Astrocyte (in vitro differentiated cells and primary cell): Measurements from ENCODE around the gene UCHL3. TPM values are rescaled to one million over a fixed set of nuclear protein-coding genes. Genes with fewer than 3 reads are reported as not detected.

Source experiments
- DNase-seq: peaks from one replicate; pipeline ENCODE4 v3.0.0-alpha.2; 2010; ENCODE audit warnings: low read depth
- FAIRE-seq: peaks from 2 replicates; lab custom pipeline; 2011; peaks lifted over from hg19 to GRCh38; lab: Jason Lieb, UNC
- H2AFZ ChIP-seq: 2 replicates; pipeline ENCODE4 v1.6.0; 2012; ENCODE audit warnings: low read depth, low read length, inconsistent platforms
- H3K27ac ChIP-seq: 2 replicates; pipeline ENCODE4 v1.5.1; 2011; ENCODE audit warnings: low read depth, low read length, inconsistent platforms
- H3K27me3 ChIP-seq: 2 replicates; pipeline ENCODE4 v1.6.0; 2011; ENCODE audit warnings: low read length, inconsistent platforms; ENCODE audit not compliant: insufficient read depth
- H3K36me3 ChIP-seq: 2 replicates; pipeline ENCODE4 v1.5.1; 2011; ENCODE audit warnings: low read length, inconsistent platforms; ENCODE audit not compliant: insufficient read depth
- H3K4me1 ChIP-seq: 2 replicates; pipeline ENCODE4 v1.5.1; 2011; ENCODE audit warnings: low read length, inconsistent platforms; ENCODE audit not compliant: insufficient read depth
- H3K4me2 ChIP-seq: 2 replicates; pipeline ENCODE4 v1.6.0; 2012; ENCODE audit warnings: low read length, inconsistent platforms
- H3K4me3 ChIP-seq: 2 replicates; pipeline ENCODE4 v1.5.1; 2011; ENCODE audit warnings: low read depth, mild to moderate bottlenecking, low read length, inconsistent platforms; ENCODE audit not compliant: insufficient read depth
- H3K79me2 ChIP-seq: 2 replicates; pipeline ENCODE4 v1.6.0; 2012; ENCODE audit warnings: mild to moderate bottlenecking, low read length, inconsistent platforms; ENCODE audit not compliant: insufficient read depth
- H3K9ac ChIP-seq: 2 replicates; pipeline ENCODE4 v1.6.0; 2012; ENCODE audit warnings: mild to moderate bottlenecking, low read length, inconsistent platforms
- H3K9me3 ChIP-seq: 2 replicates; pipeline ENCODE4 v1.5.1; 2012; ENCODE audit warnings: low read depth, mild to moderate bottlenecking, low read length, inconsistent platforms; ENCODE audit not compliant: insufficient read depth
- H4K20me1 ChIP-seq: 2 replicates; pipeline ENCODE4 v1.6.0; 2012; ENCODE audit warnings: low read length, inconsistent platforms; ENCODE audit not compliant: insufficient read depth
- H3K27ac Mint-ChIP-seq: one replicate; pipeline ENCODE4 v1.8.0; 2021; ENCODE audit warnings: mild to moderate bottlenecking, mixed read lengths; ENCODE audit not compliant: unreplicated experiment
- H3K27me3 Mint-ChIP-seq: one replicate; pipeline ENCODE4 v1.8.0; 2021; ENCODE audit warnings: low read depth, mixed read lengths; ENCODE audit not compliant: unreplicated experiment
- H3K36me3 Mint-ChIP-seq: one replicate; pipeline ENCODE4 v1.8.0; 2021; ENCODE audit warnings: low read depth, mixed read lengths; ENCODE audit not compliant: unreplicated experiment
- H3K4me1 Mint-ChIP-seq: one replicate; pipeline ENCODE4 v1.8.0; 2021; ENCODE audit warnings: low read depth, mixed read lengths; ENCODE audit not compliant: unreplicated experiment
- H3K4me3 Mint-ChIP-seq: one replicate; pipeline ENCODE4 v1.8.0; 2021; ENCODE audit warnings: mild to moderate bottlenecking, moderate library complexity, mixed read lengths; ENCODE audit not compliant: unreplicated experiment
- H3K9me3 Mint-ChIP-seq: one replicate; pipeline ENCODE4 v1.8.0; 2021; ENCODE audit warnings: mild to moderate bottlenecking, mixed read lengths; ENCODE audit not compliant: unreplicated experiment
- CTCF ChIP-seq: IDR thresholded peaks from 2 replicates; pipeline ENCODE4 v1.5.1; 2011; ENCODE audit warnings: low read depth, mild to moderate bottlenecking, inconsistent platforms, low read length, moderate library complexity; ENCODE audit not compliant: insufficient read depth
- EZH2 ChIP-seq: IDR thresholded peaks from 2 replicates; pipeline ENCODE4 v1.6.1; 2012; ENCODE audit warnings: mild to moderate bottlenecking, low read length, inconsistent platforms; ENCODE audit not compliant: insufficient read depth
- total RNA-seq: library from RNA; stranded (reverse); gene quantifications from 2 replicates; pipeline ENCODE4 v1.2.1, GENCODE V29; 2021

UCHL3 gene
- total RNA-seq, 1 donor from 2014 or later: 59.2 TPM

- H3K4me1 Mint-ChIP-seq: peaks cover 30% of the 10 kb centered on the region
- H3K27ac Mint-ChIP-seq: no peak overlapping the region
- no peaks in the 10 kb centered on the region for H4K20me1 ChIP-seq
- no peaks in the 10 kb centered on the region for H3K9me3 ChIP-seq
- H3K27me3 Mint-ChIP-seq: no peaks in the 10 kb centered on the region
- no peak for TF ChIP-seq EZH2
- H3K4me3 ChIP-seq: no peak overlapping the region
- no peaks in the 10 kb centered on the region for H3K79me2 ChIP-seq
- peaks cover 1% of the 10 kb centered on the region for H3K36me3 Mint-ChIP-seq
- peaks cover 2% of the 10 kb centered on the region for H3K9me3 Mint-ChIP-seq
- no peak overlapping the region for H3K27ac ChIP-seq
- H3K36me3 ChIP-seq: no peaks in the 10 kb centered on the region
- FAIRE-seq: no peak
- H3K9ac ChIP-seq: no peak overlapping the region
- H3K4me1 ChIP-seq: peaks cover 20% of the 10 kb centered on the region
- no peak for DNase-seq
- no peak overlapping the region for H2AFZ ChIP-seq
- no peak overlapping the region for H3K4me2 ChIP-seq
- H3K4me3 Mint-ChIP-seq: no peak overlapping the region
- H3K27me3 ChIP-seq: no peaks in the 10 kb centered on the region
Observed at GRCh38 chr13:75617230-75617629, 67.6 kb downstream of the UCHL3 start.

- H2AFZ ChIP-seq: no peak overlapping the region
- no peak overlapping the region for H3K27ac Mint-ChIP-seq
- no peaks in the 10 kb centered on the region for H3K79me2 ChIP-seq
Observed at GRCh38 chr13:75618308-75618707, 68.7 kb downstream of the UCHL3 start.

DNA sequence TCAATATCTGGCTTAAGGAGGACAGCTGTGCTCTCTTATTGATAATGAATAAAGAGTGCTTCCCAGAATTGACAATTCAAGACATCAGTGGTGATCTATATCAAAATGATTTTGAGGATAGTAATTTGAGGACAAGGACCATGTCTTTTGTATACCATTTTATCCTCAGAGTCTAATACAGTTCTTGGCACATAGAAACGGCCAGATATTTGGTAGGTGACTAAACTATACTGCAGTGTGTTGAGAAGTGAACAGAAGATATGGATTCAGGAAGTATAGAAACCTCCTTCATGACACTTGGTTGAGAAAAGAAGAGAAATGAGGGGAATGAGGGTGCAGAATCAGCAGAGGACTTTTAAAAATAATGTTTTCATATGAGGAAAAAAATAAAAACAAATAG, 70.4 kb downstream of the UCHL3 start:
- no peaks in the 10 kb centered on the region for H3K36me3 ChIP-seq
- H3K79me2 ChIP-seq: no peaks in the 10 kb centered on the region
- Mint-ChIP-seq H3K27me3 (no peaks in the 10 kb centered on the region), H3K4me1 (peaks cover 35% of the 10 kb centered on the region), H3K27ac (peak overlapping the region; percentile 37), H3K36me3 (peaks cover 1% of the 10 kb centered on the region), H3K4me3 (peak overlapping the region; percentile 30), H3K9me3 (peaks cover 2% of the 10 kb centered on the region)
- no peak overlapping the region for H3K4me3 ChIP-seq
- DNase-seq: peak; percentile 16
- no peaks in the 10 kb centered on the region for H4K20me1 ChIP-seq
- peak overlapping the region; percentile 72 for H3K4me2 ChIP-seq
- H3K9ac ChIP-seq: peak overlapping the region; percentile 7
- H3K4me1 ChIP-seq: peaks cover 20% of the 10 kb centered on the region
- TF ChIP-seq CTCF (no peak), EZH2 (no peak)
- peak overlapping the region; percentile 80 for H3K27ac ChIP-seq
- no peaks in the 10 kb centered on the region for H3K9me3 ChIP-seq
- FAIRE-seq: peak; percentile 72
- no peaks in the 10 kb centered on the region for H3K27me3 ChIP-seq
- H2AFZ ChIP-seq: no peak overlapping the region

More at GRCh38 chr13:75618308-75618707, 68.7 kb downstream of the UCHL3 start:
- TF ChIP-seq EZH2 (no peak), CTCF (no peak)
- H3K36me3 Mint-ChIP-seq: peaks cover 1% of the 10 kb centered on the region
- Histone ChIP-seq H3K9me3 (no peaks in the 10 kb centered on the region), H3K4me1 (peaks cover 20% of the 10 kb centered on the region), H3K4me2 (no peak overlapping the region), H3K36me3 (no peaks in the 10 kb centered on the region), H3K9ac (no peak overlapping the region), H3K4me3 (no peak overlapping the region), H4K20me1 (no peaks in the 10 kb centered on the region), H3K27ac (no peak overlapping the region), H3K27me3 (no peaks in the 10 kb centered on the region)
- FAIRE-seq (no peak), DNase-seq (no peak)
- peaks cover 2% of the 10 kb centered on the region for H3K9me3 Mint-ChIP-seq
- peaks cover 35% of the 10 kb centered on the region for H3K4me1 Mint-ChIP-seq
- no peak overlapping the region for H3K4me3 Mint-ChIP-seq
- no peaks in the 10 kb centered on the region for H3K27me3 Mint-ChIP-seq
